PC-3 (cell line): ENCODE measurements around the gene SPRR3. TPM values are rescaled to one million over a fixed set of nuclear protein-coding genes. Genes with fewer than 3 reads are reported as not detected.
A peak's percentile ranks its signal among the peaks of the same experiment; 100 is the strongest.

Experiments
- ATAC-seq: fragments of 200-7000 bp; cut with Tn5 transposase; 2 replicates; pipeline ENCODE4 v1.9.1; 2020; ENCODE audit warnings: mild to moderate bottlenecking, moderate library complexity
- BruUV-seq: library from RNA; stranded (reverse); fragments of 400-500 nt; replicated peaks from 2 replicates; lab custom pipeline; 2021; lab: Mats Ljungman, UMichigan
- CTCF ChIA-PET: fragments of 300-600 bp; sonication (Branson Sonifier 250); formaldehyde crosslinking; loops from one replicate; lab custom pipeline; 2022; ENCODE audit warnings: antibody characterized with exemption; lab: Charles Lee
- POLR2A ChIA-PET: fragments of 300-600 bp; sonication (Branson Sonifier 250); formaldehyde crosslinking; loops from one replicate; lab custom pipeline; 2022; ENCODE audit warnings: antibody characterized with exemption; ENCODE audit not compliant: unreplicated experiment; lab: Charles Lee
- DNase-seq: peaks from one replicate; pipeline ENCODE4 v3.0.0-alpha.2; 2015
- H2AFZ ChIP-seq: fragments of 300-600 bp; sonication (generic); 2 replicates; pipeline ENCODE4 v1.6.0; 2016; ENCODE audit warnings: antibody characterized with exemption, low read length
- H3F3A ChIP-seq: fragments of 300-600 bp; sonication (generic); one replicate; pipeline ENCODE4 v1.6.0; 2017; ENCODE audit warnings: antibody characterized with exemption, low read length, control low read depth, mild to moderate bottlenecking; ENCODE audit not compliant: unreplicated experiment
- H3K27ac ChIP-seq: fragments of 300-600 bp; sonication (generic); 2 replicates; pipeline ENCODE4 v1.5.1; 2016; ENCODE audit warnings: mild to moderate bottlenecking, low read length
- H3K27me3 ChIP-seq: fragments of 300-600 bp; sonication (generic); 2 replicates; pipeline ENCODE4 v1.6.1; 2016; ENCODE audit warnings: low read length, mixed read lengths
- H3K36me3 ChIP-seq: fragments of 300-600 bp; sonication (generic); 2 replicates; pipeline ENCODE4 v1.6.1; 2016; ENCODE audit warnings: low read depth, mixed run types, low read length, mixed read lengths
- H3K4me1 ChIP-seq: fragments of 300-600 bp; sonication (generic); 2 replicates; pipeline ENCODE4 v1.5.1; 2016; ENCODE audit warnings: low read length; ENCODE audit not compliant: insufficient read depth
- H3K4me2 ChIP-seq: fragments of 300-600 bp; sonication (generic); 2 replicates; pipeline ENCODE4 v1.6.0; 2016; ENCODE audit warnings: low read length
- H3K4me3 ChIP-seq: fragments of 300-600 bp; sonication (generic); 2 replicates; pipeline ENCODE4 v1.5.1; 2016; ENCODE audit warnings: mild to moderate bottlenecking, low read length, mixed read lengths
- H3K79me2 ChIP-seq: fragments of 300-600 bp; sonication (generic); 2 replicates; pipeline ENCODE4 v1.6.1; 2017; ENCODE audit warnings: low read length, mixed read lengths
- H3K9ac ChIP-seq: fragments of 300-600 bp; sonication (generic); 2 replicates; pipeline ENCODE4 v1.6.0; 2016; ENCODE audit warnings: mild to moderate bottlenecking, low read length
- H3K9me2 ChIP-seq: fragments of 300-600 bp; sonication (generic); replicated peaks from 2 replicates; pipeline ENCODE4 v1.6.1; 2016; ENCODE audit warnings: mixed run types, low read length, mixed read lengths
- H3K9me3 ChIP-seq: fragments of 300-600 bp; sonication (generic); 2 replicates; pipeline ENCODE4 v1.6.1; 2016; ENCODE audit warnings: low read length, mixed read lengths
- H4K20me1 ChIP-seq: fragments of 300-600 bp; sonication (generic); 2 replicates; pipeline ENCODE4 v1.6.1; 2016; ENCODE audit warnings: low read length, mixed read lengths
- CTCF ChIP-seq: fragments of 300-600 bp; sonication (generic); conservative IDR thresholded peaks from 2 replicates; pipeline ENCODE4 v1.5.1; 2017; ENCODE audit warnings: antibody characterized with exemption, low read depth, mild to moderate bottlenecking, low read length
- EZH2 ChIP-seq: fragments of 300-600 bp; sonication (generic); IDR thresholded peaks from one replicate; pipeline ENCODE4 v1.6.1; 2017; ENCODE audit warnings: antibody characterized with exemption, mild to moderate bottlenecking, low read length; ENCODE audit not compliant: unreplicated experiment
- EZH2phosphoT487 ChIP-seq: fragments of 300-600 bp; sonication (generic); IDR thresholded peaks from 2 replicates; pipeline ENCODE4 v1.6.1; 2018; ENCODE audit warnings: mild to moderate bottlenecking, antibody characterized with exemption, low read length, borderline replicate concordance
- intact Hi-C: fragments of 100-400 bp; cut with micrococcal nuclease; formaldehyde crosslinking; loops from 2 replicates; pipeline ENCODE4 v1.9.0; 2023
- total RNA-seq: library from RNA; depleted of rRNA; stranded (reverse); fragments of >200 nt; gene quantifications from 2 replicates; pipeline ENCODE4 v1.2.3, GENCODE V29; 2014

SPRR3 gene
- total RNA-seq, 1 experiment from 2014 or later, result 0.51 TPM

- Histone ChIP-seq H3F3A (no peaks in the 10 kb centered on the region), H3K36me3 (no peaks in the 10 kb centered on the region), H3K27me3 (peaks cover 26% of the 10 kb centered on the region), H3K4me3 (no peak overlapping the region), H3K79me2 (no peaks in the 10 kb centered on the region), H3K4me1 (no peaks in the 10 kb centered on the region), H3K9me3 (no peaks in the 10 kb centered on the region), H2AFZ (no peak overlapping the region), H3K9me2 (no peaks in the 10 kb centered on the region), H3K9ac (no peak overlapping the region), H3K27ac (no peak overlapping the region), H3K4me2 (no peak overlapping the region), H4K20me1 (no peaks in the 10 kb centered on the region)
- ChIA-PET CTCF (no interaction called here), POLR2A (no interaction called here)
- DNase-seq, result peak; percentile 33
- ATAC-seq, result no peak
- TF ChIP-seq EZH2phosphoT487, result no peak
- no peak for TF ChIP-seq EZH2
- TF ChIP-seq CTCF, result peak; percentile 59
- intact Hi-C loops, result no loop called here
- no TSS peak for BruUV-seq
Measured at GRCh38 chr1:152960452-152961044, 41.0 kb upstream of the SPRR3 start.

- intact Hi-C loops, result no loop called here
- no peak for TF ChIP-seq CTCF
- TF ChIP-seq EZH2phosphoT487, result no peak
- TF ChIP-seq EZH2, result no peak
- ChIA-PET CTCF (no interaction called here), POLR2A (no interaction called here)
- Histone ChIP-seq H3K79me2 (no peaks in the 10 kb centered on the region), H3K4me2 (no peak overlapping the region), H4K20me1 (no peaks in the 10 kb centered on the region), H3K27ac (no peak overlapping the region), H3K4me3 (no peak overlapping the region), H3K4me1 (no peaks in the 10 kb centered on the region), H2AFZ (no peak overlapping the region), H3F3A (no peaks in the 10 kb centered on the region), H3K9me2 (no peaks in the 10 kb centered on the region), H3K9me3 (no peaks in the 10 kb centered on the region), H3K27me3 (peaks cover 27% of the 10 kb centered on the region), H3K36me3 (no peaks in the 10 kb centered on the region), H3K9ac (no peak overlapping the region)
- BruUV-seq, result no TSS peak
- DNase-seq (no peak), ATAC-seq (no peak)
Measured at GRCh38 chr1:152961226-152961891, 40.2 kb upstream of the SPRR3 start.

GRCh38 chr1:152962876-152963415, 38.6 kb upstream of the SPRR3 start:
- Histone ChIP-seq H3K4me2 (no peak overlapping the region), H3K36me3 (no peaks in the 10 kb centered on the region), H3K9me3 (no peaks in the 10 kb centered on the region), H3K9ac (no peak overlapping the region), H4K20me1 (no peaks in the 10 kb centered on the region), H3K27me3 (peaks cover 27% of the 10 kb centered on the region), H3K4me3 (no peak overlapping the region), H3F3A (no peaks in the 10 kb centered on the region), H3K27ac (no peak overlapping the region), H2AFZ (no peak overlapping the region), H3K79me2 (no peaks in the 10 kb centered on the region), H3K4me1 (peaks cover 9% of the 10 kb centered on the region; the same call in 1 of the 2 replicates), H3K9me2 (no peaks in the 10 kb centered on the region)
- CTCF ChIA-PET, result no interaction called here
- BruUV-seq, result no TSS peak
- no peak for ATAC-seq
- no peak for DNase-seq
- intact Hi-C loops, result no loop called here
- no peak for TF ChIP-seq CTCF
- no peak for TF ChIP-seq EZH2
- TF ChIP-seq EZH2phosphoT487, result no peak
- POLR2A ChIA-PET, result no interaction called here
